Adrenal gland (tissue), 12 donors: Measurements from ENCODE around the gene KDM4B. TPM values are rescaled to one million over a fixed set of nuclear protein-coding genes. Genes with fewer than 3 reads are reported as not detected.
"Not testable (repeated sequence)": the region's sequence is repeated elsewhere in the genome, so short reads cannot be mapped to it uniquely, and the experiment has no call there.

Experiments
- DNase-seq, 7 donors: peaks; one replicate each; pipeline ENCODE4 v3.0.0-alpha.2; 2019 to 2020
- H3K27ac ChIP-seq, 5 donors: fragments of 200-600 bp; sonication (generic) in 4 of 5; 1 replicate in 3 of 5; 2 replicates in 2 of 5; pipeline versions ENCODE4 v1.5.1 to v1.8.0; 2016 to 2020; ENCODE audit warnings: mild to moderate bottlenecking in 1 of 5
- H3K27me3 ChIP-seq: fragments of 200-600 bp; 2 replicates; pipeline ENCODE4 v1.8.0; 2021
- H3K36me3 ChIP-seq, 2 donors: fragments of 200-600 bp; replicated peaks in 1 of 2; 1 replicate in 1 of 2; 2 replicates in 1 of 2; pipeline versions ENCODE4 v1.5.1 to v1.8.0; 2018 to 2022
- H3K4me1 ChIP-seq, 2 donors: fragments of 200-600 bp; replicated peaks in 1 of 2; 1 replicate in 1 of 2; 2 replicates in 1 of 2; pipeline versions ENCODE4 v1.5.1 to v1.8.0; 2018 to 2021
- H3K4me3 ChIP-seq, 4 donors: fragments of 200-600 bp; sonication (generic) in 3 of 4; one replicate each; pipeline ENCODE4 v1.5.1; 2016 to 2018
- H3K9me3 ChIP-seq, 3 donors: fragments of 200-600 bp; sonication (generic) in 1 of 3; replicated peaks in 1 of 3; 1 replicate in 2 of 3; 2 replicates in 1 of 3; pipeline versions ENCODE4 v1.5.1 to v1.8.0; 2016 to 2021
- CTCF ChIP-seq, 6 experiments: fragments of 450-650 bp in 4 of 6; fragments of 200-600 bp in 2 of 6; sonication (generic) in 1 of 6; IDR thresholded peaks; 1 replicate in 5 of 6; 2 replicates in 1 of 6; pipeline versions ENCODE4 v1.5.1 to v1.8.0; 2016 to 2021; ENCODE audit warnings: antibody characterized with exemption in 6 of 6, mild to moderate bottlenecking in 2 of 6, moderate library complexity in 1 of 6
- POLR2A ChIP-seq, 2 donors: fragments of 450-650 bp; IDR thresholded peaks; one replicate each; pipeline ENCODE4 v1.6.1; 2017; ENCODE audit warnings: antibody characterized with exemption in 2 of 2, mild to moderate bottlenecking in 2 of 2, moderate library complexity in 1 of 2
- WGBS, 4 donors: extraction: QIAGEN DNeasy Blood & Tissue Kit in 2 of 4; methylation state at CpG; one replicate each; pipeline versions ENCODE4 v1.1.5 to v1.1.7; 2013 to 2017; 5-methylcytosine and 5-hydroxymethylcytosine counted together
- intact Hi-C, 2 donors: fragments of 100-400 bp; cut with DNase I; formaldehyde crosslinking; loops; one replicate each; pipeline versions ENCODE4 v1.14.1 to v1.15.0; 2022 to 2023
- polyA plus RNA-seq, 3 donors: library from polyadenylated mRNA; stranded (reverse); fragments of 200-250 nt in 2 of 3; fragments of 350-450 nt in 1 of 3; fragmentation: Illumina TruSeq in 1 of 3; extraction: RNeasy Lipid Tissue Mini Kit (QIAGEN cat#74804) in 1 of 3; gene quantifications; one replicate each; pipeline ENCODE4 v1.2.3, GENCODE V29; 2013 to 2014
- total RNA-seq, 9 donors: library from RNA; depleted of rRNA in 4 of 9; stranded (reverse); fragments of >200 nt in 4 of 9; fragments of 120-200 nt in 1 of 9; fragmentation: NEBNext Ultra II Directional in 1 of 9; extraction: Animal tissue kit (Norgen Biotek cat#: 25700) in 1 of 9; gene quantifications; one replicate each; pipeline versions ENCODE4 v1.1.0 to v1.2.4, GENCODE V29; 2013 to 2023
- donor health status: healthy with polysubstance abuse.
- donor health status: Bipolar disorder and iron deficiency.
- donor health status: DM: yes; HTN: yes; CAD: no.
- donor health status: DM: no; HTN: no; CAD: no.
- donor health status: DM: no; HTN: no; CAD: no.
- donor health status: DM: yes; HTN: yes; CAD: no.

Gene KDM4B
- total and polyA plus RNA-seq, 12 donors: 9.8 to 65.1 (median 39.9) TPM

GRCh38 chr19:4951656-4952055 is 17.3 kb upstream of the KDM4B start:
- intact Hi-C loops: no loop called here
- Histone ChIP-seq H3K9me3 (no peaks in the 10 kb centered on the region), H3K4me1 (no peaks in the 10 kb centered on the region), H3K4me3 (no peak overlapping the region), H3K27me3 (no peaks in the 10 kb centered on the region), H3K36me3 (no peaks in the 10 kb centered on the region), H3K27ac (no peak overlapping the region)
- no peak for TF ChIP-seq CTCF (IDR thresholded peaks at IDR 0.05)
- no peak for TF ChIP-seq POLR2A (IDR thresholded peaks at IDR 0.05)
- WGBS, 4 donors: 81 to 90% (median 85%) methylated on average over 11 of the region's 11 CpGs
- no peak for DNase-seq

GRCh38 chr19:4952945-4953344 is 16.0 kb upstream of the KDM4B start:
- H3K4me3 ChIP-seq: no peak overlapping the region
- 94 to 98% (median 95%) methylated on average over 18 of the region's 18 CpGs for WGBS, 4 donors
- no peak overlapping the region for H3K27ac ChIP-seq
- no peaks in the 10 kb centered on the region for H3K4me1 ChIP-seq
- H3K9me3 ChIP-seq: no peaks in the 10 kb centered on the region
- no peaks in the 10 kb centered on the region for H3K36me3 ChIP-seq
- DNase-seq: no peak
- TF ChIP-seq POLR2A (IDR thresholded peaks at IDR 0.05) (no peak), CTCF (IDR thresholded peaks at IDR 0.05) (no peak)
- intact Hi-C loops: no loop called here
- no peaks in the 10 kb centered on the region for H3K27me3 ChIP-seq

- H3K4me1 ChIP-seq, H3K9me3 ChIP-seq, H3K27me3 ChIP-seq, H3K27ac ChIP-seq, H3K4me3 ChIP-seq, intact Hi-C loops, DNase-seq, H3K36me3 ChIP-seq: not testable (repeated sequence)
- 92 to 96% (median 94%) methylated on average over 35 to 45 of the region's 46 CpGs for WGBS, 4 donors
Observed at GRCh38 chr19:4954320-4955149, 14.4 kb upstream of the KDM4B start.

- H3K27me3 ChIP-seq: no peaks in the 10 kb centered on the region
- no peaks in the 10 kb centered on the region for H3K4me1 ChIP-seq
- intact Hi-C loops: no loop called here
- H3K27ac ChIP-seq: no peak overlapping the region
- TF ChIP-seq POLR2A (IDR thresholded peaks at IDR 0.05) (no peak), CTCF (IDR thresholded peaks at IDR 0.05) (no peak)
- H3K9me3 ChIP-seq: no peaks in the 10 kb centered on the region
- no peak overlapping the region for H3K4me3 ChIP-seq
- 96 to 98% (median 98%) methylated on average over 8 to 10 of the region's 10 CpGs for WGBS, 4 donors
- DNase-seq: no peak
- H3K36me3 ChIP-seq: no peaks in the 10 kb centered on the region
Observed at GRCh38 chr19:4955274-4955673, 13.6 kb upstream of the KDM4B start.

GRCh38 chr19:4957981-4958380 is 10.9 kb upstream of the KDM4B start:
- Histone ChIP-seq H3K27ac (no peak overlapping the region), H3K36me3 (no peaks in the 10 kb centered on the region), H3K27me3 (no peaks in the 10 kb centered on the region), H3K4me1 (no peaks in the 10 kb centered on the region), H3K9me3 (no peaks in the 10 kb centered on the region), H3K4me3 (no peak overlapping the region)
- no peak for DNase-seq
- no peak for TF ChIP-seq CTCF (IDR thresholded peaks at IDR 0.05)
- TF ChIP-seq POLR2A (IDR thresholded peaks at IDR 0.05): no peak
- 93 to 97% (median 95%) methylated on average over 4 to 8 of the region's 8 CpGs for WGBS, 4 donors
- intact Hi-C loops: no loop called here
